ENCODE results near the gene PLA1A. TPM values are rescaled to one million over a fixed set of nuclear protein-coding genes. Genes with fewer than 3 reads are reported as not detected.
"Not testable (repeated sequence)": the region's sequence is repeated elsewhere in the genome, so short reads cannot be mapped to it uniquely, and the experiment has no call there.

Gene PLA1A, protein sequence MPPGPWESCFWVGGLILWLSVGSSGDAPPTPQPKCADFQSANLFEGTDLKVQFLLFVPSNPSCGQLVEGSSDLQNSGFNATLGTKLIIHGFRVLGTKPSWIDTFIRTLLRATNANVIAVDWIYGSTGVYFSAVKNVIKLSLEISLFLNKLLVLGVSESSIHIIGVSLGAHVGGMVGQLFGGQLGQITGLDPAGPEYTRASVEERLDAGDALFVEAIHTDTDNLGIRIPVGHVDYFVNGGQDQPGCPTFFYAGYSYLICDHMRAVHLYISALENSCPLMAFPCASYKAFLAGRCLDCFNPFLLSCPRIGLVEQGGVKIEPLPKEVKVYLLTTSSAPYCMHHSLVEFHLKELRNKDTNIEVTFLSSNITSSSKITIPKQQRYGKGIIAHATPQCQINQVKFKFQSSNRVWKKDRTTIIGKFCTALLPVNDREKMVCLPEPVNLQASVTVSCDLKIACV
- total RNA-seq = under 1 TPM in 1 of 2 experiments, not detected in 1; 0.19 TPM

DNA sequence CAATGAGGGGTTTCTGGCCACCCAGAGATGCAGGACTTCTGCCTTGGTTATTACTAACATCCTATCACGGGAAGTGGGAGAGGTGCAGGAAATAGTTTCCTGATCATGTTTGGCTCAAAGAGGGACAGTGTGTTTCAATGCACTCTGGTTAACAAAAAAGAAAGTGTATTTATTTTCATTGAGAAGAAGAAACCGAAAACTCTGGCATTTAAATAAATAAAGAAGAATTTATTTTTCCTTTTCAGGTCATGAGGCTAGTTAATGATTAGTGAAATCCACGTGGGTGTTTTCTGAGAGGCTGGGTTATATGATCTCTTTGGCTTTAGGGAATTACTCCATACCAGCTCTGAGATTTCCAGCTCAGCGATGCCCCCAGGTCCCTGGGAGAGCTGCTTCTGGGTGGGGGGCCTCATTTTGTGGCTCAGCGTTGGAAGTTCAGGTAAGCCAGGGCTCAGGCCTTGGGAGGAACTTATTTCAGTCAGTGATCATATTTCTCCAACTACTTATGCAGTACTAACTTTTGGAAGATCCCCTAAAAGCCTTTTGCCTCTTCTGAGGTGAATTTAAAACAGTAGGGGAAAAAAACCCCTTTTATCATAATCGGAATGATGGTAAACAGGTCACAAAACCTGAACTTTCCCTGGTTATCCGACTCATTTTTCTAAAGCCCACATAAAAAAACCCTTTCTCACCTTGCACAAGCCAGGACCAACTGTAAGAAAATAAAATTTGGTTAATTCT lies at the start of gene PLA1A:
PLA1A (plus strand) TSS at position 338 of the 741 bp plus-strand sequence; CDS start at position 367, 29 bp downstream.
- H3K36me3 Mint-ChIP-seq = no peaks in the 10 kb centered on the region
- no peak for DNase-seq
- H3K9me3 Mint-ChIP-seq = no peaks in the 10 kb centered on the region
- H3K4me3 Mint-ChIP-seq = no peak within 1 kb of the TSS
- ATAC-seq (ENCODE audit: low read depth) = no peak
- H3K4me1 Mint-ChIP-seq = peaks cover 33% of the 10 kb centered on the region
- H3K27me3 Mint-ChIP-seq = no peaks in the 10 kb centered on the region
- POLR2A ChIA-PET = no interaction called here
- peak within 1 kb of the TSS; percentile 14 for H3K27ac Mint-ChIP-seq

DNA sequence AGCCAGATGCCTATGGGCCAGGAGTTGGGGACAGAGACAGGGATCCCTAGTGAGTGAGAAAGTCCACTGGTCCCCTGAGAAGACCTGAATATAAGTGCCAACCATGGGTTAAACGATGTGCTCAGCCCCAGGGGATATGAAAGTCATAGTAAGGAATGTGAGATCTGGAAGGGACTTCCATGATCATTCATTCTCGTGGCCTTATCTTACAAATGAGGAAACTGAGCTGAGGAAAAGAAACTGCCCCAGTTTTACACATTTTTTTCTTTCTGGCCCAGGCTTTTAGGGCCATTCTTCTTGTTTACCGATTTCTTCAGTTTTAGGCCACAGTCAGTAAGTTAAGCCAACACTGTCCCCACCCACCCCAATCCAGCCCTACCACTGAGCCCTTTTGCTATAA lies 49.3 kb upstream of the PLA1A start:
- no peaks in the 10 kb centered on the region for H3K9me3 Mint-ChIP-seq
- peaks cover 68% of the 10 kb centered on the region for H3K36me3 Mint-ChIP-seq
- no peak overlapping the region for H3K27ac Mint-ChIP-seq
- no peak overlapping the region for H3K4me3 Mint-ChIP-seq
- no peaks in the 10 kb centered on the region for H3K27me3 Mint-ChIP-seq
- ATAC-seq (ENCODE audit: low read depth) = no peak
- peaks cover 14% of the 10 kb centered on the region for H3K4me1 Mint-ChIP-seq
- DNase-seq = no peak
- POLR2A ChIA-PET = no interaction called here

DNA sequence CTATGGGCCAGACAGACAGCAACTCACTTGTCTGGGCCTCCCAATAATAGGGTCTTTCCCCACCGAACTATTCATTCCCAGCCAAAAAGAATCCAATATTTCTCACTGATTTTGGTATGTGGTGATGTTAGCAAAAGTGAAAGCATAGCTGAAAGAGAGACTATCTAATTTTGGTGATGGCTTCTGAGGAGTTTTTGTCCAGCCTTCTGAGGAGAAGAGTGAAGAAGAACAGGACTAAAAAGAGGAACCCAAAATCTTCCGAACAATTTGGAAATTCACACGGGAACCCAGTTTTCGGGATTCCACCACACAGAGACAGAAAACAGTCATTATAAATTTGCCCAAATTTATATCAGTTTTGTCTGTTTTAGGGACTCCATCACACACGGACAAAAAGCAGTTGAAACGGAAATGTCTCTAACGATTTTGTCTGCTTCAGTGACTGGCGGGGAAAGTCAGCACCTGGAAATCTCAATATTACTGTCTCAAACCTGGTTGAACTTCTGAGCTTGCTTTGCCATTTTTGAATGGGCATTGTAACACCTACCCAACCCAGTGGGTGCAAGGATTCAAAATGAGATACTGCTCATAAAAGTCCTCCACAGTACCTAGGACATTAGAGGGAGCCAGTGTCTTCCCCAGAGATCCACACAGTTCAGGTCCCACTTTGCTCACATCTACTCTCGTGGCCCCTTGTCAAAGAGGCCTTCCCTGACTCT lies 47.3 kb upstream of the PLA1A start:
- Mint-ChIP-seq H3K27ac (no peak overlapping the region), H3K27me3 (no peaks in the 10 kb centered on the region)

DNA sequence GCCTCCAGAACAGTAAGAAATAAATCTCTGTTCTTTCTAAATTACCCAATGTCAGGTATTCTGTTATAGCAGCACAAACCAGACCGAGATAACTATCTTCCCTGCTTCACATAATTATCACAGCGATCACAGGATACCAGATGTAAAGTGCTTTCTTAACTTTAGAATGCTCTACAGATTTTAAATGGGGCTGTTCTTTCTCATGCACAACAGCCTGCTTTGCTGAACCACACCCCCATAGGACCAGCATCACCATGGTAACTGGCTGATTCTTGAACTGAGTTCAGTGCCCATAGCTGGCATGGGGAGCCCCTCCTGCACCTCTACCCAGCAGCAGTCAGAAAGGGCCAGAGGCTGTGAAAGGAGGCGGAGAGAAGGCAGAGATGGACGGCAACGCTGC lies 46.1 kb upstream of the PLA1A start:
- Mint-ChIP-seq H3K27me3 (no peaks in the 10 kb centered on the region), H3K4me3 (no peak overlapping the region), H3K9me3 (no peaks in the 10 kb centered on the region), H3K4me1 (peaks cover 39% of the 10 kb centered on the region), H3K27ac (no peak overlapping the region), H3K36me3 (peaks cover 65% of the 10 kb centered on the region)
- POLR2A ChIA-PET = interaction anchor here (0.7 kb wide), 1 partner anchor 53 kb away, joined by 3 read pairs; the partner anchor contains the start of gene TIMMDC1
- no peak for DNase-seq
- ATAC-seq (ENCODE audit: low read depth) = no peak

More for the DNA sequence above, 47.3 kb upstream of the PLA1A start:
- POLR2A ChIA-PET = interaction anchor here (0.8 kb wide), 1 partner anchor 127 kb away, joined by 3 read pairs; the partner anchor contains the start of gene COX17
- peaks cover 29% of the 10 kb centered on the region for H3K4me1 Mint-ChIP-seq
- ATAC-seq (ENCODE audit: low read depth) (no peak), DNase-seq (no peak)
- no peaks in the 10 kb centered on the region for H3K9me3 Mint-ChIP-seq
- H3K4me3 Mint-ChIP-seq = no peak overlapping the region
- H3K36me3 Mint-ChIP-seq = peaks cover 62% of the 10 kb centered on the region

DNA sequence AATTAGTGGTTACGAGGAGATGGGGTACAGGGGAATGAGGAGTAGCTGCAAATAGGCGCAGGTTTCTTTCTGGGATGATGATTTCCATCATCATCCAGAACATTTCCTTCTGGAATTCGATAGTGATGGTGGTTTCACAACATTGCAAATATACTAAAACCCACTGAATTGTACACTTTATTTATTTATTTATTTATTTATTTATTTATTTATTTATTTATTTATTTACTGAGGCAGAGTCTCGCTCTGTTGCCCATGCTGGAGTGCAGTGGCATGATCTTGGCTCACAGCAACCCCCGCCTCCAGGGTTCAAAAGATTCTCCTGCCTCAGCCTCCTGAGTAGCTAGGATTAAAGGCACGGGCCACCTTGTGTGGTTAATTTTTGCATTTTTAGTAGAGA lies 44.8 kb upstream of the PLA1A start:
- H3K9me3 Mint-ChIP-seq; DNase-seq; H3K27ac Mint-ChIP-seq; H3K4me3 Mint-ChIP-seq; ATAC-seq (ENCODE audit: low read depth); H3K27me3 Mint-ChIP-seq: not testable (repeated sequence)
- peaks cover 50% of the 10 kb centered on the region for H3K4me1 Mint-ChIP-seq
- peaks cover 67% of the 10 kb centered on the region for H3K36me3 Mint-ChIP-seq
- POLR2A ChIA-PET = interaction anchor here (0.6 kb wide), 1 partner anchor 105 kb away, joined by 3 read pairs; no protein-coding TSS in a partner anchor

DNA sequence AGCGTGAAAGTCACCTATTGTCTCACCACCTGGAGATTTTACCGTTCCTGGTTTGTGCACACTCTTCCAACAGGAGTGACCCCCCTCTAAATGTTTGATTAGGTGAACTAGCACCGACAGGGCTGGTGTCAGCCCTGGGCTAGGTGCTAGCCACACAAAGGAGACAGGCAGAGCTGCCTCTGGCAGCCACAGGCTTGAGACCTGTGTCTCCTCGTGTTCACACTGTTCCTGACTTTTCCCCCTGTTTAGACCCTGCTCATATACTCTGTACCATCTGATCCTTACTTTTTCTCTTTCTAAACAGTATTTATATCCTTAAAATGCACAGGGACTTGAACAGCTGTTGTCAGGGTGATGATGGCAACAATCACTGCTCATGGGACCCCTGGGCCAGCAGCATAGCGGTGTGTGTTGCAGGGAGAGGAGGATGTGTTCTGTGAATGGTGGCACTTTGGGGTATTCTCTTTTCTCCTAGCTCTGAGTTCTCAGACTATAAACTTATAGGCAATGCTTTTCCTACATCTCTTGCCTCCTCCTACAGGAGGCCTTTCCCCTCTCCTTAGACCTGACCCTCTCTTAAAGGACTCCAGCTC lies 43.8 kb upstream of the PLA1A start:
- Mint-ChIP-seq H3K27ac (peak overlapping the region; percentile 21), H3K4me3 (no peak overlapping the region), H3K4me1 (peaks cover 54% of the 10 kb centered on the region), H3K36me3 (peaks cover 67% of the 10 kb centered on the region), H3K27me3 (no peaks in the 10 kb centered on the region), H3K9me3 (no peaks in the 10 kb centered on the region)
- DNase-seq (no peak), ATAC-seq (ENCODE audit: low read depth) (no peak)
- POLR2A ChIA-PET = no interaction called here

DNA sequence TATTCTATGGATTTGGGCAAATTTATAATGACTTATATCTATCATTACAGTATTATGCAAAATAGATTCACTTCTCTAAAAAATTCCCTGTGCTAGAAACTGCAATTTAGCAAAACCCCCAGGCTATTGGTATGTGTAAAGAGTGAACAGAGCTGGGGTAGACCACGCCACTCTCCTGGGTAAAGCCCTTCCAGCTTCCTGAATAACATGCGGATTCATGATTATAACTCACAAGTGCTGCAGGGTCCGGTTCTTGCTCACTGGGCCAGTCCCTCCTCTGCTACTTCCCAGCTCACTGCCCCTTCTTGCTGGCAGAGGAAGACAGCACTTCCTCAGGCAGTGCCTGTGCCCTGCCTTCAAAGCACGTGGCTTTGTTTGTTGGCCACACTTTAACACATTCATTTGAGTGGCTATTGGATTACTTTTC lies 42.4 kb upstream of the PLA1A start:
- H3K4me3 Mint-ChIP-seq = peak overlapping the region; percentile 83
- no peaks in the 10 kb centered on the region for H3K27me3 Mint-ChIP-seq
- POLR2A ChIA-PET = interaction anchor here (5.8 kb wide), 1 partner anchor 57 kb away, joined by 40 read pairs; the partner anchor contains the start of gene TIMMDC1
- peaks cover 56% of the 10 kb centered on the region for H3K4me1 Mint-ChIP-seq
- H3K36me3 Mint-ChIP-seq = peaks cover 55% of the 10 kb centered on the region
- H3K27ac Mint-ChIP-seq = no peak overlapping the region
- no peaks in the 10 kb centered on the region for H3K9me3 Mint-ChIP-seq
- DNase-seq (no peak), ATAC-seq (ENCODE audit: low read depth) (no peak)

DNA sequence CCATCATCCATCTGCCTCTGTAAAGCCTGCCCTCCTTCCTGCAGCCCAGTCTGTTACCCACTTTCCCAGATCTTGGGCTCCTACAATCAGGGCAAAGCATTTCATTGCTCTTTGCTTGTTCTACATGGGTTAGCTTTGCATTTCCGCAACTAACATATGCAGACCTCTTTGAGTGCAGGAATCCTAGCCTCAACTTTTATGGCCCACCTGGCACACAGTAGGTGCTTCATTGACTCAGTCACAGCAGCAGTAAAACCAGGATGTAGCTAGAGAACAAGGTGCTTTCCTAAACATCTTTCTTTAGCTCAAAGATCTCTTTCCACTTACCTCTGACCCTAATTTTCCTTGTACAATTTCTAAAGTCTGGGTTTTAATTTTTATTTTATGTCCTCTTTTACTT lies 41.8 kb upstream of the PLA1A start:
- POLR2A ChIA-PET = interaction anchor here (5.8 kb wide), 1 partner anchor 58 kb away, joined by 40 read pairs; the partner anchor contains the start of gene TIMMDC1
- no peaks in the 10 kb centered on the region for H3K27me3 Mint-ChIP-seq

DNA sequence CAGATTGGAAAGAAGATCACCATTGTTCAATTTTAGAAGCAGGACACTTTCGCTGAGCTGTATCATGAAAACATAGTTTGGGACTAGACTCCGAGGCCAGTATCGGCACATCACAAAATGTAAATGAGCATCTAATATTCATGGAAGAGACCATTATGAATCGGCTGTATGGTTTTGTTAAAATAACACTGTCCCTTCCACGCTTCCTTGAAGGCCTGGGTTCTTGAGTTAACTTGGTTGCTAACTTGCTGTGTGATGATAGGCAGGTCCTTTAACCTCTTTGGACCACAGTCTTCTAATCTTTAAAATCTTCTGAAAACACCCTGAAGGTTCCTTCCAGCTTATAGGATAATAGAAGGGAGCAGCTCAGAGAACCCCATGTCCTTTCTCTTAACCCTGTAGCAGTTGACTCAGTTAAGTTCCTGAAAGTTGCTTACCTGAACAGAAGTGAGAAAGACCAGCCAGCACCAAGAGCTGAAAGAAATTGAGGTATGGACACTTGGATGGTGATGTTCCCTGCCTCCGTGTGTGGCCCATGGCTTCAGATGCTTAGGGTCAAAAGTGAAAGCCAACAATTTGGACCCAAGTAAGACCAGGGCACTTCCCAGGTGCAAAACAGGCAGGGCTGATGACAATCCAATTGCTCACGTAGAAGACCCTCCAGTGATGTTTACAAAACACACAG lies 40.4 kb upstream of the PLA1A start:
- Mint-ChIP-seq H3K27me3 (no peaks in the 10 kb centered on the region), H3K4me1 (peaks cover 52% of the 10 kb centered on the region), H3K36me3 (peaks cover 42% of the 10 kb centered on the region), H3K27ac (peak overlapping the region; percentile 85), H3K9me3 (no peaks in the 10 kb centered on the region), H3K4me3 (peak overlapping the region; percentile 83)
- no peak for ATAC-seq (ENCODE audit: low read depth)
- POLR2A ChIA-PET = interaction anchor here (0.6 to 5.8 kb wide), 12 partner anchors 14 to 537 kb away, joined by 3 to 41 read pairs (median 4); partner anchors contain the start of genes ADPRH, COX17, GSK3B and POGLUT1
- DNase-seq = no peak

More for the DNA sequence above, 41.8 kb upstream of the PLA1A start:
- DNase-seq = no peak
- Mint-ChIP-seq H3K36me3 (peaks cover 52% of the 10 kb centered on the region), H3K27ac (no peak overlapping the region), H3K9me3 (no peaks in the 10 kb centered on the region), H3K4me3 (peak overlapping the region; percentile 83), H3K4me1 (peaks cover 53% of the 10 kb centered on the region)
- no peak for ATAC-seq (ENCODE audit: low read depth)

DNA sequence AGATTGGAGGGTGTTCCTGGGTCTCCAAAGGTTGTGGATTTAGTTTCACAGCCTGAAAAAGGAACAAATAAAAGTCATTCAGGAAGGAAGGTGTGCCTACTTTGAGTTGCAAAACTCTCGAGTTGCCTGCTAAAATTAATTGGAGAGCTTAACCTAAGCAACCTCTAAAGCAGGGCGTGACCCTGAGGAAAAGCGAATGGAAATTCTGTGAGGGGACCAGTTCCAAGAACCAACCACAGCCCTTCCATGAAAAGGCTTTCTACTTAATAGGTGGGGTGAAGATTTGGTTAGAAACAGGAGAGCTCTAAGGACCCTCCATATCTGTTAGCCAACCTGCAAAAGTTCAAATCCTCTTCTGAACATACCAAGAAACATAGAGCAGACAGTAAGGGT lies 39.8 kb upstream of the PLA1A start:
- Mint-ChIP-seq H3K36me3 (peaks cover 39% of the 10 kb centered on the region), H3K27ac (peak overlapping the region; percentile 85), H3K4me1 (peaks cover 54% of the 10 kb centered on the region), H3K4me3 (peak overlapping the region; percentile 83), H3K9me3 (no peaks in the 10 kb centered on the region), H3K27me3 (no peaks in the 10 kb centered on the region)
- DNase-seq (no peak), ATAC-seq (ENCODE audit: low read depth) (peak; percentile 32)
- POLR2A ChIA-PET = interaction anchor here (0.6 to 5.8 kb wide), 11 partner anchors 14 to 537 kb away, joined by 3 to 41 read pairs (median 5); partner anchors contain the start of genes ADPRH, COX17, GSK3B and POGLUT1

DNA sequence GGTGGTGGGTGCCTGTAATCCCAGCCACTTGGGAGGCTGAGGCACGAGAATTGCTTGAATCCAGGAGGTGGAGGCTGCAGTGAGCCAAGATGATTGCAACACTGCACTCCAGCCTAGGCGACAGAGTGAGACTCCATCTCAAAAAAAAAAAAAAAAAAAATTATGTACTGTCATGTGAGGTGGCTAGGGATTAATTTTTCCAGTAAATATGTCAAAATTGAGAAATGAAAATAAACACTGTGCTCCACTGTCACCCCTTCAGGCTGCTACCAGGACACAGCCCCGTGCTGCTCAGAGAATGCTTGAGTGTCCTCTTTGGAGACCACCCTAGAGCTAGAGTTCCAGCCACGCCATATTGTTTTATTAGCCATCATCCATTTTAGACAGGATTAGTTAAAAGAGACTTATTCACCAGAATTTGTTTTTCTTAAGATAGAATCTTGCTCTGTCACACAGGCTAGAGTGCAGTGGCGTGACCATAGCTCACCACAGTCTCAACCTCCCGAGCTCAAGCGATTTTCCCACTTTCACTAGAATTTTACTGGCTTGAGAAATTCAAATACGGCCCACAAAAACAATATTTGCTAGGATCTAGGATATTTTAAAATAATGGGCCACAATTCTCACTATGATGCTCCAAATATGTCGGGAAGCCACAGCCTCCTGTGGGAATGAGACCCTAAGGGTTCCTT lies 38.9 kb upstream of the PLA1A start:
- peak overlapping the region; percentile 83 for H3K4me3 Mint-ChIP-seq
- H3K36me3 Mint-ChIP-seq = peaks cover 37% of the 10 kb centered on the region
- ATAC-seq (ENCODE audit: low read depth) (no peak), DNase-seq (no peak)
- H3K27me3 Mint-ChIP-seq = no peaks in the 10 kb centered on the region
- peaks cover 52% of the 10 kb centered on the region for H3K4me1 Mint-ChIP-seq
- POLR2A ChIA-PET = interaction anchor here (0.7 to 5.8 kb wide), 8 partner anchors 21 to 536 kb away, joined by 3 to 41 read pairs (median 6); partner anchors contain the start of genes ADPRH, B4GALT4, COX17 and GSK3B
- H3K9me3 Mint-ChIP-seq = peaks cover 2% of the 10 kb centered on the region
- H3K27ac Mint-ChIP-seq = peak overlapping the region; percentile 85
